ENCODE results near the gene PLEKHM3.
"Not testable (repeated sequence)": the region's sequence is repeated elsewhere in the genome, so short reads cannot be mapped to it uniquely, and the experiment has no call there.

PLEKHM3 gene

DNA sequence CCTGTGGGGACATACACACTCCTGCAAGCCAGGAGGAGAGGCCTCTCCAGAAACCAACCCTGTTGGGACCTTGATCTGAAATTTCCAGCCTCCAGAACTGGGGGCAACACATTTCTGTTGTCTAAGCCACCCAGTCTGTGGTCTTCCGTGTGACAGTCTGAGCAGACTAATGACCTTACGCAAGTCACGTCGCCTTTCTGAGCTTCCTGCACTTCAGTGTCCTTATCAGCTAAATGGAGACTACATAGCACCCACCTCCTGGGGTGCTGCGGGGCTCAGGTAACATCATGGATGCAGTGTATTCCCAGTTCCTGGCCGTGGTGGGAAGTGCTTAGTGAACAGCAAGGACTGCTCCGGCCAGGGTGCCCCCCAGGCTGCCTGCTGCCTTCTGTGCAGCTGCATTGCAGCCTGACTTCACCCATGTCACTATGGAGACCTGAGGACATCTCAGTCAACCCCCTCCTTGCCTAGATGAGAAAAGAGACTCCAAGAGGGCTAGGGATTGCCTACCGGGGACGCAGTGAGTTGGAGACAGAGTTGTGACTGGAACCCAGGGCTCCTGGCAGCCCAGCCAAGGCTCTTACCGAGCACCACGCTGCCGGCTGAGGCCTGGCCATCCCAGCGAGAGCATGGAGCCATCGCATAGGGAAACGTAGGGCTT lies 194.4 kb downstream of the PLEKHM3 start:
- DNase-seq (ENCODE audit: low read depth in 2 of 2, low spot score in 1 of 2) = no peak

DNA sequence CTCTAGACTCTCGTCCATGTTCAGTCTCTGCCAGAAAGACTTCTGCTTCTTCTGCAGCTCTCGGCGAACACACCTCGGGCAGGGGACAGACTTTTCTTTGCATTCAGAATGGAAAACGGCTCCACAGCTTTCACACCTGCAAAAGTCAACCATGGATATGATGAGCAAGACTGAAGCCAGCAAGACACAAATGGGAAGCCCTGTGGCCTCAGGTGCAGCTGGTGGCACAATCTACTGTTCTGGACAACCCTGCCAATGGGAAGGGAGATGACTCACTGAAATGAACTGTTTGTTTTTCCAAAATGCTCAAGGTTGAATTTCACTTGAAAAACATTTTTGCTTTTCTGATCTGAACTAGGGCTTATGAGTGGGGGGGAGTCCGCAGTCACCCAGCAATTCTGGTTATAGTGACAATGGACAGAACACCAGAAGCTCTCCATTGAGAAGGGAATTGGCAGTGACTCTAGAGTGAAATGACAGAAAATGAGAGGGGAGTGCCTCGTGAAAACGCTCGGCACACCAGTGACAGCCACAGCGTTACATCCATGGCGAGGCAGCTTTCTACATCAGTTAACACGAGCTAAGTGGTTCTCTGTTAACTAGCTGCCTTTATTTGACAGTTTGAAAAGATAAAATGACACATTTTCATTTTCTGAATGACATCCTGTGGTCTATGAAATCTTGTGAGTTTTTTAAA lies 196.8 kb downstream of the PLEKHM3 start:
- DNase-seq (ENCODE audit: low read depth in 2 of 2, low spot score in 1 of 2) = no peak

DNA sequence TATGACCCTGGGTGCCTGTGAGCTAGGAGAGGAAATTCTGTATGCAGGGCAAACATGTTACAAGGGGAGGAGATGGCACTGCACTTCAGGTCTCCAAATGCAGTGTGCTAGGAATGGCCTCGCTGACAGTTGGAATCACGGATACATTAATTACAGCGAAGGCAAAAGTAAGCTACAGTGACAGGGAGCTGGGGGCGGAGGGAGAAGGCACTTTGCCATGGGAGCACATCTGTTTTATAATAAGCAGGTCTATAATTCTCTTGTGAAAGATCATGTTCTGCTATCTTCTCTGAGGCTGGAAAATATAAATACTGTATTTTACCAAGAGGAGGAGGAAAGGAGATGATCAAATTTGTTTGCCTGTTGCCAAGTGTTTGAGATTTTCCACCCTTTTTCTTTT lies 199.3 kb downstream of the PLEKHM3 start:
- no peak for DNase-seq (ENCODE audit: low read depth in 2 of 2, low spot score in 1 of 2)

GRCh38 chr2:207825045-207825954 lies 200.0 kb downstream of the PLEKHM3 start:
- no peak for DNase-seq (ENCODE audit: low read depth in 2 of 2, low spot score in 1 of 2)

DNA sequence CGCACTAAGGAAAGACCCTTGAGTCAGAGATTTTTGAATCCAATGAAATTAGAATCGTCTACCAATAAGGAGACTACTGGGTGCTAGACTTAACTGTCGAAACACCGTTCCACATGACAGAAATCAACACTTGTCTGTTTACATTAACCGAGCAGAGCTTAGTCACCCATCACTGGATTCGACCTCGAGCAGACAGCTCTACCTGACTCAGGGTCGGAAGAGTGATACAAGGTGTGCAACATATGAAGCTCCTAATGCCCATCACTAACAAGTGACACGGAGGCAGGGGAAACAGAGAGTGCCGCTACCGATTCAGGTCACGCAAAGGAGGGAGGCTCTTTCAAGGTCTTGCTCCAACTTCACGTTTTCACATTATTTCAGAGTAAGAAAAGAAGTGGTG lies 201.5 kb downstream of the PLEKHM3 start:
- DNase-seq (ENCODE audit: low read depth in 2 of 2, low spot score in 1 of 2) = no peak

DNA sequence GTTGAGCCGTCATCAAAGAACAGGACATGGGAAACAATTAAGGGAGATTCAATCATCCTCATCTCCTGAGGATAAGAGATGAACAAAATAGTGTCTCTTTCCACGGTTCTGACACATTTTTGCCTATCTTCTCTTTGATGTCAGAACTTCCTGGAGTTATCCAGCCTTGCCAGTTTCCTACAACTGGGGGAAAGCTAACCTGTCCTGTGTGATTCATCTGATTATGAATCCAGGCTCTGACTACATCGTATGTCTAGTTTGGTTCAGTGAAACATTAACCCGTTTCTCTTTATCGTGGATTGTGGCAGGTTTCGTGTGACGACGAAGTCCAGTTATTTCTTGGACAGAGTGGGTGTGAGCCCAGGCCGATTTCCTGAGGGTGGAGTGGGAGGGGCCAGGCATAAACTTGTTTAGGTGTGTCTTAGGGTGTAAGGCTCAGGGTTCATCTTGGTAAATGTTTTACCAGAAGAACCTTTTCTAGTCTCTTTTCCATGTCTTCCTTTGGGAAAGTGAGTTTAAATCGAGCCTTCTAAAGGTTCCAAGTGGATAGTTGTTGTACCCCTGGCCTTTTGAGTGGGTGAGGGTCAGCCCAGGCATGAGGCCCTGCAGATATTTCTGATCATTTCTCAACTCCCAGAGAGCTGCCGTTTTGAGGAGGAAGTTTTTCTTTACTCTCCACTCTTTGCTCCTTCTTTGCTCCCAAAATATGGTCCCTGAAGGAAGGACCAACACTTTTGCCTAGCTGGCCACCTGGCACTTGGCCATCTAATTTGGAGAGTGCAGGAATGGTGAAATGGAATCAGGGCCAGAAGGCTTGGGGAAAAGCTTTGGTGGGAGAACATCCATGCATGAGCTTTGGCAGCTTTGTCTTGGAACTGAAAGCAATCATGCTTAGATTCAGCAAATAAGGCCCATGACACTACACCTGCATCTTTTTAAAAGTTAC lies 205.2 kb downstream of the PLEKHM3 start:
- no peak for DNase-seq (ENCODE audit: low read depth in 2 of 2, low spot score in 1 of 2)

DNA sequence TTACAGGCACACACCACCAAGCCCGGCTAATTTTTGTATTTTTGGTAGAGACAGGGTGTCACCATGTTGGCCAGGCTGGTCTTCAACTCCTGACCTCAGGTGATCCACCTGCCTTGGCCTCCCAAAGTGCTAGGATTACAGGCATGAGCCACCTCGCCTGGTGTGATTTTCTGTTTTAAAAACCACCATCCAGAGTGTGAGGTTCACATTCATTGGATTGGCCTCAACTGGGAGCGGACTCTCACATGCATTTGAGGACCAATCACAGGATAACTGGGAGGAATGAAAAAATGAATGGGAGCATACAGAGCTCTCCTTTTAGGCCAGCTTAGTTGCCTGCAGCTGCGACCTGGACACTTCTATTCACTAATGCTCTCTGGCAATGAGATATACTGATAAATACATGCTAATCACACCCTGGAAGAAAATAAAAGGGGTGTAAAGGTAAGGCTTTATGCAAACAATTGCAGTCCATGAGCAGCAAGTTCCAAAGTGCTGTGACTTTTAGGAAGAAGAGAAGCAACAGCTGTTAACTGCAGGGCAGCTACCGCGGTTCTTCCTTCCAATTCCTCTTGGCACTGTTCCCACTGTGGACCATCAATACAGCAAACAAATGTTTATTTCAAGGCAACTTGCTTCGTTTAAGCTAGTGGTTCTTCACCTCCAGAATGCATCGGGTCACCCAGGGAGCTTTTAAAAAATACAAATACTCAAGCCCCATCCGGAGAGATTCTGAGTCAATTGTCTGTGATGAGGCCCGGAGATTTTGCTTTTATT lies 206.1 kb downstream of the PLEKHM3 start:
- DNase-seq (ENCODE audit: low read depth in 2 of 2, low spot score in 1 of 2) = no peak

- no peak for DNase-seq (ENCODE audit: low read depth in 2 of 2, low spot score in 1 of 2)
These were observed 208.8 kb downstream of the PLEKHM3 start for GRCh38 chr2:207816546-207816945.

DNA sequence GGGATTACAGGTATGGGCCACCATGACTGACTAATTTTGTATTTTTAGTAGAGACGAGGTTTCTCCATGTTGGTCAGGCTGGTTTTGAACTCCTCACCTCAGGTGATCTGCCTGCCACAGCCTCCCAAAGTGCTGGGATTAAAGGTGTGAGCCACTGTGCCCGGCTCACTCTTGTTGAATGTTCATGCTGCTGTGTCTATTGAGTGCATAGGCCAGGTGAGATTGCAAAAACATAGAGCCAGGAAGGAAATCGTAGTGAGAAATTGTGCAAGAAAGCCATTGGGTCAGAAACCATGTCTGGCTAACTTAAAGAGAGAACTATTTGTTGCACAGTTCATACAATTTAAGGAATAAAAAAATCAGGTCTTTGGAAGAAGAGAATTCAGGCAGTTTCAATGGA lies 210.1 kb downstream of the PLEKHM3 start:
- no peak for DNase-seq (ENCODE audit: low read depth in 2 of 2, low spot score in 1 of 2)

DNA sequence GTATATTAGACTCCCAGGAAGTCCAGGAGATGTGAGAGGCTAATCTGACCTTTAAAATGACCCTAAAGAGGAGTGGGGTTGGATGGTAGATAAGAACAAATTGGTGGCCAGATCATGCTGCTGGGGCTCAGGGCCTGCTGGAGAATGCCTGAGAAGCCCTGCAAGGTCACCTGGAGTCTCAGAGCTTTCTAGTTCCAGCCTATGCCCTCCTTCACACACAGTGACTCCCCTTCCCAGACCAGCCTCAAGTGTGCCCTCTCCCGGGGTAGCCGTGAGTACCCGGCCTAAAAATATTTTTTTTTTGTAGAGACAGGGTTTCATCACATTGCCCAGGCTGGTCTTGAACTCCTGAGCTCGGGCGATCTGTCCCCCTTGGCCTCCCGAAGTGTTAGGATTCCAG lies 211.4 kb downstream of the PLEKHM3 start:
- DNase-seq (ENCODE audit: low read depth in 2 of 2, low spot score in 1 of 2) = no peak

DNA sequence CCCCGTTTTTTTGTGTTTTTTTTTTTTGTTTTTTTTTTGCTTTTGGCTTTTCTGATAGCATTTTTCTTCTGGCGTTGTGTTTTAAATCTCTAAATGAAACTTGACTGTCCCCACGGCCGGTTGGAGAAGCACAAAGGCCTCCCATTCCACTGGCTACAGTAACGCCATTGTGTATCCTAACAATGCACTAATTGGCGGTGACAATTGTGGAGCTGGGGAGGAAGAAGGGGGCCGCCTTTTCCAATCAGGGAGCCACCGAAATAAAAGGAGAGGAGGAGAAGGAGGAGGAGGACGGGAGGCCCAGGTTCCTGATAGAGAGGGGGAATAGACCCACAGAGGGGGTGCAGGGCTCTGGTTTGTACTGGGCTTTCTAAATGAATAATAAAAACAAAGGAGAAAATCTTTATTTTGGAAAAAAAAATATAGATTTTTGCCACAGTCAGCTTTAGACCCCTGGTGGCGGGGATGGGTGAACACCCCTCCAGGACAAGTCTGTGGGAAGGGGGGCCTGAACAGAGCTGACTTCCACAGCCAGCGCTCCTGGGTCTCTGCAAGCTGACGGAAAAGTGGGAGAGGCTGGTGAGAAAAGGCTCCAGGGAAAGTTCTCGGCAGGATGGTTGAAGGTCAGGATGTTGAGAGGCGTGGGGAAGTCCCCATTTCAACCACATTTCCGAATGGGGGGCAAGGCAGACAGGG lies 212.0 kb downstream of the PLEKHM3 start:
- DNase-seq (ENCODE audit: low read depth in 2 of 2, low spot score in 1 of 2) = no peak

DNA sequence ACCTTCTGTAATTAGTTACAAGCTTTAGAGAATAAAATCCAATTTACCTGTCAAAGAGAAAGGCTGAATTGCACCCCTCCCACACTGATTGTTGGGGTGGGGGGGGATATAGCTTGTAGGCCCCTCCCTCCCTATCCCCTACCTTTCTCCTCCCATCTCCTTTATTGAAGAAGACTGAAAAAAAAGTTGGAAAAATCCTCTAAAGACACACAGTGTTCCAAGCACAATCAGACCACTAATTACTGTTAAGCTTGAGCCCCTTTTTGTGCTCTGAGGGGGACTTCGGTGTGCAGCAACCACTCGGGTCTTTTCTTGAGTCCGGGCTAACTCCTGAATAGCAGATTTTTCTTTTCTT lies 212.6 kb downstream of the PLEKHM3 start:
- DNase-seq (ENCODE audit: low read depth in 2 of 2, low spot score in 1 of 2) = no peak

DNA sequence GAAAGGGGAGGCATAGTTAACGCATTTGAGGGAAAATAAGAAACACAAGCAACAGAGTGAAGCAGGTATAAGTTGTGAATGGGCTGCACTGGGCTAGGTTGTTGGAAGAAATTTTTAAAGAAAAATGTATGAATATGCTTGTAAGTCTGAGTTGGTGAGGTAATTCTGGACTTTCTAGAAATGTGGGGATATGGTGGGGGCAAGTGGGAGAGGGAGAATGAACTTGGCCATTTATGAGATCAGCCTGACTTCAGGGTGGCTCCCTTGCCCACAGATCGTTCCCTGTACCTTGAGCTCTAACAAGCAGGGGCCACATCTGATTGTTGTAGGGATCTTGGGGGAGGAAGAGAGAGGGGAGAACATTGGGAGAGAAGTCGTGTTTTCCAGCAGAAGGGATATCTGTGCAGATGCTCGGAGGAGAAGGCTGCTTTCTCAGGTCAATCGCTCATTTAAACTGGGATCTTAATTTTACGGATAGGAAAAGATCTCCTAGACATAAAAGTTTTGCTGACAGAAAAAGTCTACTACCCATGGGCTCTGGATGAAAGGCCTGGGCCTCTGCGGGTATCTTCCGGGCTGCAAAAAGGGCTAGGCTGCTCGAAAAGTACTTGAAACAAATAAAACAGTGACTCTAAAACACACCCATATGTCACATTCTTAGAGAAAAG lies 213.1 kb downstream of the PLEKHM3 start:
- no peak for DNase-seq (ENCODE audit: low read depth in 2 of 2, low spot score in 1 of 2)

GRCh38 chr2:207811658-207812057 lies 213.7 kb downstream of the PLEKHM3 start:
- not testable (repeated sequence) for DNase-seq (ENCODE audit: low read depth in 2 of 2, low spot score in 1 of 2)

GRCh38 chr2:207810200-207810788 lies 215.0 kb downstream of the PLEKHM3 start:
- DNase-seq (ENCODE audit: low read depth in 2 of 2, low spot score in 1 of 2) = no peak

DNA sequence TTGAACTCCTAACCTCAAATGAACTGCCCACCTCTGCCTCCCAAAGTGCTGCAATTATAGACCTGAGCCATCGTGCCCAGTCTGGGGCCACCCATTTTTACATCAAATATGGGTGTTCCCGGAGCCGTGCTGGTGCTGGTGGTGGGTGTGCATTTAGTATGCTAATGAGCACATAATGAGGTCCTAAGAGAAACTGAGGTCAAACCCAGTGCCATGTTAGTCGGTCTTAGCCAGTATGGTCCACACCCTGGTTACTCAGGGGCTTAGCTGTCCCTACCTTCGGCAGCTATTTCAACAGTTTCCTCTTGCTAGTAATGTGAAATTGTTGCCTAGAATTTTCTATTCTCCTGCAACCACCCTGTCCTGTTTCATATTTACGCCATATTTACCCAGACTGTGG lies 217.2 kb downstream of the PLEKHM3 start:
- no peak for DNase-seq (ENCODE audit: low read depth in 2 of 2, low spot score in 1 of 2)

DNA sequence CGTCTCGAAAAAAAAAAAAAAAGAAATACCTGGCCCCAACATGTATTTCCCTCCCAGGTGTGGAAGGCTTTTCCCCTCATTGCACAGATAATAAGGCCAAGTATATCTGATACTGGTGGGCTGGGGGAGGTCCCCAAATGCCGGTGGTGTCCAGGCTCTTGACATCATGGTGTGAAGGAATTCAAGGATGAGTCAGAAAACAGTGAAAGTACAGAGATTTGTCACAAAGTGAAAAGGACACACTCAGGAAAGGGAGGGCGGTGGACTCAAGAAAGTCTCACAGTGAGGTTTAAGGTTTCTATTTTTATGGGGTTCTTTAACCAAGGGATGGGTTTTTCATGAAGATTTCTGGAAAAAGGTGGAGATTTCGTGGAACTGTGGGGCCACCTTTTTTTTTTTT lies 217.8 kb downstream of the PLEKHM3 start:
- DNase-seq (ENCODE audit: low read depth in 2 of 2, low spot score in 1 of 2) = no peak

GRCh38 chr2:207805566-207806226 lies 219.6 kb downstream of the PLEKHM3 start:
- no peak for DNase-seq (ENCODE audit: low read depth in 2 of 2, low spot score in 1 of 2)

All from stimulated activated CD8-positive, alpha-beta memory T cell treated with anti-CD3 and anti-CD28 coated beads, Interleukin-4, amount 100 ng/mL, for 1 hour (primary cell).